Stimulated activated CD8-positive, alpha-beta memory T cell treated with anti-CD3 and anti-CD28 coated beads, Interleukin-4, amount 100 ng/mL, for 48 hours (primary cell): ENCODE results near the gene LGR5.

Experiments
- DNase-seq: peaks from one replicate; pipeline ENCODE4 v3.0.0-alpha.2; 2020

The LGR5 gene

DNA sequence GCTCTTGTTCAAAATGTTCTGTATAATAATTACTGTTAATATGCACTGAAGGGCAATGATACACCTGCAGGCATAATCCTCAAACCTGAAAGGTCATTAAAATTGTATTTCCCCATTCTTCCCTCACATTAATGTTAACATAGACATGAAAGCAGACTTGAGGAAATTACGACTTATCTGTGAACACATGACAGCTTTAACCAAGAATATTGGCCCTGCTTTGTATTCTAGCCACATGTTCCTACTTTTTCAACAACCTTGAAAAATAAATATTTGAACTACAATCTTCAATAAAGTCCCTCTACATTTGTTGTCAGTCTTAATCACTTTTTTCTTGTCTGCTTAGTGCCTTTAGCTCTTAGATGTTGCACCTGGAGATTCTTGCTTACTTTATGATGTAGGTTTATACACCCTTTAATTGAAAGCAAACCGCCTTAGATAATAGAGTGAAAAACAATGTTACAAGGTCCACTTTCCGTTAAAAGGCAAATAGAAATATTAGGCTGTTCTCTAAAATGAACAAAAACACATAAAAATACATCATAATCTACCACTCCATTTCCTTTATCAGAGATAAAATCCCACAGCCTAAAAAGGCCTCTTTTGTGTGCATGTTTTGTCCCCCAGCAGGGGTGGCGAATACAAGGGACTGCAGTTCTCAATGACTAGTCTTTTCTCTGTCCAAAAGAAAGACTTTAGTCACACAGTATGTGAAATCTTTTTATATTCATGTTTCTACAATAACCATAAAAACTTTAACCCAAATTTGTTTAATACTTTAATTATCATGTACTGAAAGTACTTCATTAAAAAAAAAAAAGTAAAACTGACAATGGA, 168.1 kb downstream of the LGR5 start:
- no peak for DNase-seq

- DNase-seq = no peak
Observed at GRCh38 chr12:71610031-71610795, 170.6 kb downstream of the LGR5 start.

DNA sequence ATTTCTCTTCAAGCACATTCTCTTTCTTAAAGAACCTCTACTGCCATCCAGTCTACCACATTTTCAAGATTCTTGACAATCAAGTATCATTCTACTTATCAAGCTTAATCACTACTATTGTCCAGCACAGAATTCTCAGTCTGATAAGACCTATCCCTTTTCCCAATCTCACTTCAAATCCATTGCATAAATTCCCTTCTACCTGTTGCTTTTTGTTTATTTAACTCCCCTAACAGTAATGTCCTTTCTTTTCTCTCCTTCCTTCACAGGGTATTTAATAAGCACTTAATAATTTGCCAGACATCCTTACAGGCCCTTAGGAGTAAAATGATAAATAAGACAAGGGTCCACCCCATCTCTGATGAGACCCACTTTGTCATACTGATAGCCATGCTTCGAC, 182.3 kb downstream of the LGR5 start:
- no peak for DNase-seq

GRCh38 chr12:71625476-71625875, 185.9 kb downstream of the LGR5 start:
- DNase-seq = no peak

- DNase-seq = no peak
Observed at GRCh38 chr12:71626098-71626497, 186.5 kb downstream of the LGR5 start.

DNA sequence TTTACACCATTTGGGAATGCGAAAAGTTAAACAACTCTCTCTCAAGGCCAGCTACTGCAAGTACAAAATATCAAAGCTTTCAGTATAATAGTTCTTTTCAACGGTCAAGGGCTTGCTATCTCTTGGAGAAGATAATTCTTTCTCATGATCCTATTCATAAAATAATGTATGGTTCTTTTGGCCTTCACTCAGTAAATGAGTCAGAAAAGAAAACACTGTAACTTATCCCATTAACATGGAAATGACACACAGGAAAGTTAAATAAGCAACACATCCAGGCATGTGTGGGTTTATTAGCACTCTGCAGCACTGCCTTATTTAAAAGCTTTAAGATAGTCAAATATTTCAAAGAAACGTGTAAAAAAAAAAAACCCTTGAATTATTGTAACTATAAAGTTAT, 187.2 kb downstream of the LGR5 start:
- DNase-seq = no peak

DNA sequence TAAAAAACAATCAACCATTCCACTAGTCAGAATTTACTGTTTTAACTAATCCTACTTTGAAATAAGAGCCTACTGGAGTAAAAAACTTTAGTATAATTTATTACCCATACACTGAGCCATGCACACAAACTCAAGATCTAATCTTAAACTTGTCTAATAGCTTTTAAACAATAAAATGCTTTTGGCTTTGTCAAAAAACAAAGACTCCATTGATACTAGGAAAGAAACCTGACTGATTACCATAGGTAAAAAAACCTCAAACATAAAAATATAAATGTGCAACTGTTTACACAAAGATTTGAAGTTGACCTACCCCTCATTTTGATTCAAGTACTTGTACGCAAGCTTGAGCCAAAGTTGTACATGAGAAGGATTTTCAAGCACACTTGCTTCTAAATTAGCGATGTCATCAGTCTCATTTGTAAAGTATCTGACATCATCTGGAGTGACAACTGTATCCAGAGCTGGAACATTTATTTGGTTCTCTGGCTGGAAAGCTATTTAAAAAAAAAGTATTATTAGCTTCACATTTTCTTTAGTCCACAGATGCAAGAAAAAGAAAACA, 187.9 kb downstream of the LGR5 start:
- DNase-seq = no peak
